GM19025 (cell line): ENCODE results near the gene HTR1D.
"Not testable (repeated sequence)": the region's sequence is repeated elsewhere in the genome, so short reads cannot be mapped to it uniquely, and the experiment has no call there.

Experiments used
- ATAC-seq: cut with Tn5 transposase; IDR thresholded peaks from one replicate; pipeline ENCODE4 v1.9.1; 2021; ENCODE audit warnings: mild to moderate bottlenecking, low read depth, moderate library complexity; ENCODE audit not compliant: unreplicated experiment

The HTR1D gene

DNA sequence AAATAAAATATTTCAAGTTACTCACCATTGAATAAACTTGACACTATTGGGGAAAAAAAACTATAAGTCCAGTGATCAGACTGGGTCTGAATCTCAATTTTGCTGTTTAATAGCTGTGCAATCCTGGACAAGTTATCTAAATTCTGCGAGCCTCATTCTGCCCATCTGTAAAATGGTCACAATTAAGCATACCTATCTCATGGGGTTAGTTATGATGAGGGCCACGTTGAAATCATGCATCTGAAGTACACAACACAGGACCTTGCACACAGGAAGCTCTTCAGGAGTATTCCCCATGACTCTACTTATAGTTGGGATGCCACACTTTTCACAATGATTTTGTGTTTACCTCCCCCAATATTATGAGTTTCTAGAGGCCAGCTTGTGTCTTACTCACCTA is 3.8 kb upstream of the HTR1D start:
- no peak for ATAC-seq

DNA sequence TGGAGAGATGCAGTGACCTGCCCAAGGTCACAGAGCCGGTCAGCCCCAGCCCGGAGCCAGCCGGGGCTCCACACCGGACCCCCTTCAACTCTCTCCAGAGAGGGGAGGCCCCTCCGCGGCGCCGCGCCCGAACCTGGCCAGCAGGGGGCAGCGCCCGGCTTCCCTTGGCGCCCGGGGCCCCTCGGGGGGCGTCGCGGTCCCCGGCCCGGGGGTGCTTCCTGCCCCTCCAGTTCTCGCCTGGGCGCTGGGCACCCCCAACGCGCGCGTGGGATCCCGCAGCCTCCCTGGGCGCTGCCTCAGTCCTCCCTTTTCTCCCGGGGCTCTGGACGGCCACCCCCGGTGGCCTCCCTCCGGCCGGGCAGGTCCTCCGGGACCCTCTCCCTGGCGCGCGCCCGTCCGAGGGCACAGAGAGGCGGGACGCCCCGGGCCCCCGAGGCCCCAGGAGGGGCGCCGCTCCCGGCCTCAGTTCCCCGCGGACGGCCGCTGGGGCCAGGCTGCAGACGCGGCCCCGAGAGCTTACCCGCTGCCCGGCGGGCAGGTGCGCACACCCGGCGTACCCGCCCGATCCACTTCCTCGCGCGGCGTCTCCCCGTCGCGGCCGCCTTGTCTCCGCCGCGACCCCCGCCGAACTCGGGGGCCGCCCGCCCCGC is 406 bp downstream of the HTR1D start:
- ATAC-seq: no peak

DNA sequence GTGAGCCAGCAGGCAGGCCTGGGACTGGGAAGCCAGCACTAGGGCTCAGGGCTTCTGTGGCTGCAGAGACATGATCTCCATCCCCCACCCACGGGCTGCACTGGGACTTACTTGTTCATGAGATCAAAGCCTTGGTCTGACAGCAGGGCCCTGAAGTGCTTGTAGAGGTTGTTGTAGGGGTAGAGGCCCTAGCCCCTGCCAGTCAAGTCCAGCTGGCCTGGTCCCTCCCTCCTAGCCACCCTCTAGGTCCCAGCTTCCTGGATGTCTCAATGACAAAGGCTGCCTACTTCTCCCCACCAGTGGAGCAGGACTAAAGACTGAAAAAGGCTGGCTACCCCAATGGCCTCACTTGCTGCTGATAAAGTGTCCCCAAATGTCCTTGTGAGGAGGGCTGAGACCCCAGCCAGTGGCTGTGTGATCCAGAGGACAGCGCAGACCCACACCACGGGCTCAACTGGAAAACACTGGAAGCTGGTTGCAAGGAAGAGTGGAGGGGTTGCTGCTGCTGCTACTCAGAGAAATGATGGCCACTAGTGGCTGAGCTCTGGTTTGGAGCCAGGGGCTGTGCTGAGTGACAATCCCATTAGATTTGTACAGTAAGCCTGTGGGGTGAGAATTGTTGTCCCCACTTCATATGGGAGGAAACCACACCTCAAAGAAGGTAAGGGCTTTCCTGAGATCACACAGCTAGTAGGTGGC is 1.4 kb downstream of the HTR1D start:
- ATAC-seq: no peak

DNA sequence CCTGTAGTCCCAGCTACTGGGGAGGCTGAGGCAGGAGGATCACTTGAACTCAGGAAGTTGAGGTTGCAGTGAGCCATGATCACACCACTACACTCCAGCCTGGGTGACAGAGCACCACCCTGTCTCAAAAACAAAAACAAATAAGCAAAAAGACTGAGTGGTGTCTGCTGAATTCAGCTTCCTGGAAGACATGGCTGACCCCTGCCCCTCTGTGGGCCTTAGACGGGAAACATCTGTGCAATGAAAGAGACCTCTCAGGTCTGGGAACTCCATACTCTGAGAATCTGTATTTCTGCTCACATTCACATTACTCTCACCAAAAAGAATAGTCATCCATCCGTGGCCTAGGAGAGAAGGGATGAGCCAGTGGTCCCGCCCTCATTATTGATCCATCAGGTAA is 2.0 kb downstream of the HTR1D start:
- ATAC-seq: no peak

DNA sequence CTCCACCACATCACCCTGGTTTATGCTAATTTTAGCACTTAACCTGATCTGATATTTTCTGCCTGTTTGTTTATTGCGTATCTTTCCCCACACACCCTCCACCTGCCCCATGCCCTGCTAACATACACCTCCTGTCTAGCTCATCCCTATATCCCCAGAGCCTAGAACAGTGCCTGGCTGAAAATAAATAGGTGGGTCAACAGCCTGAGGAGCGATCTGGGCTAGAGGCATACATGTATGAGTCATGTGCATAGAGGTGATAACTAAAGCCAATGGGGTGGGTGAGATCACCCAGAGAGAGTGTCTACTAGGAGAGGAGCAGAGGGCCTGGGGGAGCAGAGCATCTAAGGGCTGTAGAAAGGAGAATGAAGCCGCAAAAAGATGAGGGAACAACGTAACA is 2.7 kb downstream of the HTR1D start:
- no peak for ATAC-seq

DNA sequence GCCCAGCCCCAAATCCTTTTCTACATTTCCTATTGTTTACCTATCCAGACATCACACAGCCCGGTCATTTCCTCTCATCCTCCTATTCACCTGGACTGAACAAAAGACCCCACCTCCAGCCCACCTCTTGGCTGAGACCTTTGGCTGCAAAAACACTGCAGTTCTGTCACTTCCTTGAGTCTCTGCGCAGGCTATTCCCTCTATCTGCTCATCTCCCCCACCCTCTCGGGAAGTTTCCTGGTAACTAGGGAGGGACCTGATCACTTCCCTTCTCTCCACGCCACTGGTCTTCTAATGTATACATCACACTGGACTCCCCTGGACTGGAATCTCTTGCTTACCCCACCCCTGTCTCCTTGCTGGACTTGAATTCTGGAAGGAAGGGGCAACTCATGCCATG is 5.3 kb downstream of the HTR1D start:
- no peak for ATAC-seq

DNA sequence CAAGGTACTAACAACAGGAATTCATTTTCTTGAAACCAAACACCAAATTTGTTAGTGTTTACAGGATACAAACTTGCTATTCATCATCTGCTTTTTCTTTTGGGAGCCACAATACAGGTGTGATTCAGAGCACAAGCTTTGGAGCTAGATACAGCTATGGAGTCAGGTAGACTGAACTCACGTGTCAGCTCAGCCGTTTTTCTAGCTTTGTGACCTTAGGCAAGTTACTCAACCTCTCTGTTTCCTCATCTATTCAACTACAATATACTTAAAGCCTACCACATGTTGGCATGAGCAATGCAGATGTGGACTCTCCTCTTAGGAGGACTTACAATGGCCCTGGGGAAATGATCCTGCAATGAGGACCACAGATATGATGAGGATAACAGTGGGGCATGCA is 6.3 kb downstream of the HTR1D start:
- no peak for ATAC-seq

DNA sequence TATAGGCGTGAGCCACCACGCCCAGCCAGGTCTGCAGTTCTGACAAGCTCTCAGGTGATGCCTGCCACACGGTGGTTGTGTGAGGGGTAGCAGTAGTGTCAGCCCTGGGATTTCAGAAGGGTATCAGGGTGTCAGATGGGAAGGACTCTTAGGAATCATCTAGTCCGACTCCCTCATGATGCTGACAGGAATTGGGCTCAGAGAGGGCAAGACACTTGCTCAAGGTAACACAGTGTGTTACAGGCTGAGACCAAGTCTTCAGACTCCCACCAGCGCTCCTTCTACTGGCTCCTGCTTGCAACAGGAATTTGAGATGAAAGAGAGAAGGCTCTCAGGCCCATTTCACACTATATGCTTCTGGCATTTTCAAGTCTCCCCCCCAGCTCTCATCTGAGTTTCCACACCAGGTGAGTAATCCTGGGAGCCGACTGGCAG is 6.9 kb downstream of the HTR1D start:
- no peak for ATAC-seq

DNA sequence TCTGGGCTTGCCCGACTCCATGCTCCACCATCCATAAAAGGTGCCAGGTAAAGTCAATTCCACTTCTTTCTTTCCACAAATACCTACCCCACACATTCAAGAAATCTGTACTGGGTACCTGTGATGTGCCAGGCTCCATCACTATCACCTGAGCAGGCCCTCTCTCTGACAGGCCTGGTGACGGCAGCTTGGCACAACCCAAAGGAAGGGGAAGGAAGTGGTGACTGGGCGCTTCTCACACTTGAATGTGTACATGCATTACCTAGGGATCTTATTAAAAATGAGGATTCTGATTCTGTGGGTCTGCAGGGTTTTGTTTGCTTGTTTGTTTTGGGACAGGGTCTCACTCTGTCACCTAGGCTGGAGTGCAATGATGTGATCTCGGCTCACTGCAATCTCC is 7.5 kb downstream of the HTR1D start:
- ATAC-seq: no peak

DNA sequence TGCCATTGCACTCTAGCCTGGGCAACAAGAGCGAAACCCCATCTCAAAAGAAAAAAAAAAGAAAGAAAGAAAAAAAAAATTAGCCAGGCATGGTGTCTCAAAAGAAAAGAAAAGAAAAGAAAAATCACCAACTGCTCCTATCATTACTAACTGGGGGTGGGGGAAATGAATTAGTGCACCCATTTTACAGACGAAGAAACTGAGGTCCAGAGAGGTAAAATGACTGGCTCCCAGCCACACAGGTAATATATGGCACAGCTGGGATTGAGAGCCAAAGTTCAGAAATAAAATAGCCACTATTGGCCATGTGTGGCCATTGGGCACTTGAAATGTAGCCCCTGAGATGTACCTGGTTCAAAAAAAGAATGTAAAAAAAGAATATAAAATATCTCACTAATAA is 8.8 kb downstream of the HTR1D start:
- ATAC-seq: no peak

DNA sequence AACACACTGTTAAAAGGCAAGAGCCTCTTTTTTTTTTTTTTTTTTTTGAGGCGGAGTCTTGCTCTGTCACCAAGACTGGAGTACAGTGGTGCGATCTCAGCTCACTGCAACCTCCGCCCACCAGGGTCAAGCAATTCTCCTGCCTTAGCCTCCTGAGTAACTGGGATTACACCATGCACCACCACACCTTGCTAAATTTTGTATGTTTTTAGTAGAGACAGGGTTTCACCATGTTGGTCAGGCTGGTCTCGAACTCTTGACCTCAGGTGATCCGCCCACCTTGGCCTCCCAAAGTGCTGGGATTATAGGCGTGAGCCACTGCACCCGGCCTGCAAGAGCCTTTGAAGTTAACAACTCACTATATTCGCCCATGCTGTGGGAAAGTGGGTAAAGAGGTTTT is 9.6 kb downstream of the HTR1D start:
- ATAC-seq: not testable (repeated sequence)

DNA sequence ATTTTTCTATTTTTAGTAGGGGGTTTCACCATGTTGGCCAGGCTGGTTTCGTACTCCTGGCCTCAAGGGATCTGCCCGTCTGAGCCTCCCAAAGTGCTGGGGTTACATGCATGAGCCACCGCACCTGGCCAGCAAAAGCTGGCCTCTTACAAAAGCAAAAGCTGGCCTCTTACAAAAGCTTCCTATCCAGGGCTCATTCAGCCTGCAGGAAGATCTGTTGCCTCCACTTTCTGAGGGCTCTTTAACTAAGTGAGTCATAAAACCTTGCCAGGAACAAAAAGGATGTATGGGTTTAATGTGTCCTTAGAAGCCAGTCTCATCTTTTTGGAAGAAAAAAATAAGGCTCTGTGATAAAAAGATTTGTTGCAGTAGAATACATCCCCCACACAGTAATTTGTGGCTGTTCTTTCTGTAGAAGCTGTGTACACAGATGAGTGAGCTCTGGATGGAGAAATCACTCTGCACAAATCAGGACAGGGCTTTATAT is 15.0 kb downstream of the HTR1D start:
- ATAC-seq: no peak

DNA sequence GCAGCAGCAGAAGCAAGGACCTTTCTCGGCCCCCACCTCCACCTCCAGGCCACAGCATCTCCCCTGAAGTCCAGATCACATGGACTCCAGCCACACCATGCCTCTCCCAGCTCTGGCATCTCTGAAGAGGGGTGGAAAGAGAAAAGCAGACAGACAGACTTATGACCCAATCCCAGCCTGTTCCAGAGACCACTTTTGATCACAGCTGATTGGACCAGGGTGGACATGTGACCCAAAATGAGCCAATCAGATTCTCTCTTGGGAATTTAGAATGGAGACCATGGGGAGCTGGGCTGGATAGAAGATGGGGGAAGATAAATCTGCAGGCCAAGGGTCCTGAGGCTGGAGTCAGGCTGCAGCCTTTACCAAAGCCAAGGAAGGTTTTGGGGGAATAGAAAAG is 16.4 kb downstream of the HTR1D start:
- no peak for ATAC-seq

DNA sequence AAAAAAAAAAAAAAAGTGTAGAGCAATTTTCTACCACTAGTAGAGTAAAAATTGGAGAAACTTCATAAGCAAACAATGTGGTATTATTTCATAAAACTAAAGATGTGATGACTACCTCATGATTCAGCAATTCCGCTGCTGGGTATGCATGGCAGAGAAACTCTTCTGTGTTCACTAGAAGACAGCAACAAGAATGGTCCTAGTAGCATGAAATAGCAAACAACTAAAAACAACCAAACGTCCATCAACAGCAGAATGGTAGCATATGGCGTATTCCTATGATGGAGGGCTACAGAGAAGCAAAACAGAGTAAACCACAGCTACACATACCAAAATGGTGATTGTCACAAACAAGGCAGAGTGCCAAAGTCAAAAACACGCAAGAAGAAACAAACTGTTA is 18.9 kb downstream of the HTR1D start:
- no peak for ATAC-seq

DNA sequence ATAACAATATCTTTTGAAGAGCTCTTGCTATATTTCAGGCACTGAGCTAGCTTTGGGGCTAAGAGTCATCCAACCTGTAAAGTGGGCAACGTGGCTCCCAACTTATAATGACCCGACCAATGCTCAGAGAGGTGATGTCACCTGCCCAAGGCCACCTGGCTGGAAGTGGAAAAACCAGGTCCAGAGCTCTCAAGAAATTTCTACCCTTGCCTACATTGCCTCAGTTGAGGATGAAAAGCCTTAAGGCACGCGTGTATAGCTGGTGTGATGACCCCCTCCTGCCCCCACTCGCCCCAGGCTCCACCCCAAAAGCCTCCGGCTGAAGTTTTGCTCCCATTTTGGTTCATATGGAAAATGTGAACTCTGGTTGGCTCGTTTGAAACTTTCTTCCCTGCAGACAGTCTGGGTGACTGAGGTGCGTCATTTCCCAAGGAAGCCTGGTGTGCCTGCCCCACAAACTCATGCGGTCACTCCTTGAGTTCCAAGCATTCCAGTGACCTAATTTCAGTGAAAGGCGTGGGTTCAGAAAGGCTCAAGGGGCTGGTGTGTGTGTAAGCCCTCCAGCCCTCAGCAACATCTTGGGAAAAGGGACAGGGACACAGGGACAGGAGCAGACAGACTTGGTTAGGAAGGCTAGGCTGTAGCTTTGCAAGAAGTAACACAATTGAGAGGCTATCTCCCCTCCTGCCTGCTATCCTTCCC is 20.5 kb downstream of the HTR1D start:
- ATAC-seq: no peak

DNA sequence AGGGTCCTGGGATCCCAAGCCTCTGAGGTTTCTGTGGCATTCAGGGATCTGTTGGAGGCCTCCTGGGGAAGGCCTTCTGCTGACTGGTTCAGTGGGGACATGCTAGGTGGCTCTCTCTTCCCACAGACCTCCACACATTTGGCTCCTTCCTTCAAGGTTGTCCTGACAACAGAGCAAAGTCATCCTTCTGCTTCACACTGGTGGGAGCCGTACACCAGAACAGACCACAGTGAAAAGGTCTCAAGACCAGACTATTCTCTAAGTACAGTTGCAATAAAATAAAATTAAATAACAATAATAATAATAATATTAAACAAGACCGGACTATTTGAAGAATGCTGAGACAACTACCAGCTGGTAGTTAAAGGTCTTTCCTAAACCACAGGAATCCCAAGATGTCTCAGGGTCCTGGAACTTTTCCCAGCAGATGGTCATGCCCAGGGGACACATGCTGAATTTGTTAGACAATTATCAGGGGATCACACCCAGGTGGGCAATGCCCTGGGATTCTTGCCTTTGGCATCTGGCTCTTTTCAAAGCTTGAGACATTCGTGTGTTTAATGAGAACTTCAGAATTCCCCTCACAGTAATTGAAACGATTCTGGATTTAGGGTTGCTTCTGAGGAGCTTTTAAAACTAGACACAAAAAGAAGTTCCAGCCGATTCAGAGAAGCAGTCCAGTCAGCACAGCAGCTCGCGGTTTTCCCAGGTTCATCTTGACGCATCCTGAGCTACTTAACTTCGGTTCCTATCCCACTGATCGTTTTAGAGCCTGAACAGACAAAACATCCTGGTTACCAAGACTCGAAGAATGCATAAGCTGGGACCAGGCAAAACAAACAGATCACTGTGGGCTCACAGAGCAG is 22.9 kb downstream of the HTR1D start:
- ATAC-seq: no peak

DNA sequence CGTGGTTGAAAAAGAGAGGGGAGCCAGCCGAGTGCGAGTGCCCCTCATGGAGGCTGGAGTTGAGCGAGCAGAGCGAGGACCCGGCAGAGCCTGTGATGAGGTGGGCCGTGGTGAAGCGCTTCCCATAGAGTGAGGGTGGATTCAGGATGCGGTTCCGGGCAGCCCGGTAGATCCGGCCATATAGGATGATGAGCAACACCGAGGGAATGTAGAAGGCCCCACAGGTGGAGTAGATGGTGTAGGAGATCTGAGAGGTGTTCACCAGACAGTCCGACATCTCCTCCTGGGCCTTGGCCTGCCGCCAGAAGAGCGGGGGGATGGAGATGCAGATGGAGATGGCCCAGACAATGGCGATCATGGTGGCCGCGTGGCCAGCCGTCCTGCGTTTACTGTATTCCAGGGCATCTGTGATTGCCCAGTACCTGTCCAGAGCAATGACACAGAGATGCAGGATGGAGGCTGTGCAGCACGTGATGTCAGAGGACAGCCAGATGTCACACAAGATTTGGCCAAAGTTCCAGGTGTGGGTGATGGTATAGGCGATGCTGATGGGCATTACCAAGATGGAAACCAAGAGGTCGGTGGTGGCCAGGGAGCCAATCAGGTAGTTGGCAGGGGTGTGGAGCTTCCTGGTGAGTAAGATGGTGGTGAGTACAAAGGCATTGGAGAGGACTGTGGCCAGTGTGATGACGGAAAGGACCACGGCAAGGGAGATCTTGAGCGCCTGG is 23.7 kb downstream of the HTR1D start:
- no peak for ATAC-seq

DNA sequence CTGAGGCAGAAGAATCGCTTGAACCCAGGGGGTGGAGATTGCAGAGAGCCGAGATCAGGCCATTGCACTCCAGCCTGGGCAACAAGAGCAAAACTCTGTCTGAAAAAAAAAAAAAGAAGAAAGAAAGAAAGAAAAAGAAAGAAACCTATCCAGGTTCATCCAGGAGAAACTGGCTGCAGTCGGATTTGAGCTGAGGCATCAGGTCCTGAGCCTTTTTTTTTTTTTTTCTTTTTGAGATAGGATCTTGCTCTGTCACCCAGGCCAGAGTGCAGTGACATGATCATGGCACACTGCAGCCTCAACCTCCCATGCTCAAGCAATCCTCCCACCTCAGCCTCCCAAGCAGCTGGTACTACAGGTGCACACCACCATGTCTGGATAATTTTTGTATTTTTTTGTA is 26.1 kb downstream of the HTR1D start:
- ATAC-seq: no peak

DNA sequence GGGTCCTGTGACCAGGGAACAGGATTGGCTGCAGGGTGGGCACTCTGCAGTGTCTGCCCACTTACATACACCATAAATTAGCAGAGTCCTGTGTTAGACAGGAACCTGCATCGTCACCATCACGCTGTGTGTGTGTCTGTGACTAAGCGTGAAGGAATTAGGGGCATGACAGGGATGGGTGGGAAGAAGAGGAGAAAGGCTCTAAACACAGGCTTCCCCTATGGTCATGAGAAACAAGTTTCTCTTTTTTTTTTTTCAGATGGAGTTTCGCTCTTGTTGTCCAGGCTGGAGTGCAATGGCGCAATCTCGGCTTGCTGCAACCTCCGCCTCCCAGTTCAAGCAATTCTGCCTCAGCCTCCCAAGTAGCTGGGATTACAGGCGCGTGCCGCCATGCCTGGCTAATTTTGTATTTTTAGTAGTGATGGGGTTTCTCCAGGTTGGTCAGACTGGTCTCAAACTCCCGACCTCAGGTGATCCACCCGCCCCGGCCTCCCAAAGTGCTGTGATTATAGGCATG is 28.3 kb downstream of the HTR1D start:
- ATAC-seq: not testable (repeated sequence)

DNA sequence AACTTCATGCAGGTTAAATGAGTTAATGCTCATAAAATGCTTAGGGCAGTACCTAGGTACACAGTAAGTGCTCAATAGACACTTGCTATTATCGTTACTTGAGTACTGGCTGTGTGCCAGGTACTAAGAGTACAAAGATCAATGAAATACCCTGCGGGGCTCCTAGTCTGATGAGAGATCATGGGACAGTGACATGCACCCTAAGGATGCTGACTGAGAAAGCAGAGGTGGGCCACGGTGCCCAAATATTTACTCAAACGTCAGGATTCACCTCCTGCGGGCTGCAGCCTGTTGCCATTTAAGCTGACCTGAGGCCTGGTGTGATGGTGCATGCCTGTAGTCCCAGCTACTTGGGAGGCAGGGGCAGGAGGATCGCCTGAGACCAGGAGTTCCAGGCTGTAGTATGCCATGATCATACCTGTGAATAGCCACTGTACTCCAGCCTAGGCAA is 28.8 kb downstream of the HTR1D start:
- ATAC-seq: no peak
